HG03159 (cell line): Measurements from ENCODE around the gene MAPKBP1.
A peak's percentile ranks its signal among the peaks of the same experiment; 100 is the strongest.
"Not testable (repeated sequence)": the region's sequence is repeated elsewhere in the genome, so short reads cannot be mapped to it uniquely, and the experiment has no call there.

Experiments
- ATAC-seq: cut with Tn5 transposase; IDR thresholded peaks from one replicate; pipeline ENCODE4 v1.9.1; 2021; ENCODE audit warnings: mild to moderate bottlenecking, moderate library complexity; ENCODE audit not compliant: unreplicated experiment

MAPKBP1 gene

GRCh38 chr15:41824062-41824745 lies 49.9 kb downstream of the MAPKBP1 start:
- ATAC-seq = no peak

- no peak for ATAC-seq
Observed at GRCh38 chr15:41825145-41825544, 50.9 kb downstream of the MAPKBP1 start.

- no peak for ATAC-seq
Observed at GRCh38 chr15:41825572-41826535, 51.6 kb downstream of the MAPKBP1 start.

GRCh38 chr15:41827290-41827879 lies 53.1 kb downstream of the MAPKBP1 start:
- no peak for ATAC-seq

- ATAC-seq = peak; percentile 60
Observed at GRCh38 chr15:41827880-41828806, 53.9 kb downstream of the MAPKBP1 start, which contains the start of gene JMJD7. TSS of gene JMJD7 (plus strand) at chr15:41828092. CDS start at chr15:41828125, 33 bp downstream.

GRCh38 chr15:41828807-41829141 lies 54.5 kb downstream of the MAPKBP1 start:
- no peak for ATAC-seq

- ATAC-seq = no peak
Observed at GRCh38 chr15:41829959-41830646, 55.8 kb downstream of the MAPKBP1 start.

- ATAC-seq = not testable (repeated sequence)
Observed at GRCh38 chr15:41831291-41831690, 57.0 kb downstream of the MAPKBP1 start.

GRCh38 chr15:41832208-41832607 lies 57.9 kb downstream of the MAPKBP1 start:
- no peak for ATAC-seq

GRCh38 chr15:41832875-41833274 lies 58.6 kb downstream of the MAPKBP1 start:
- no peak for ATAC-seq

GRCh38 chr15:41834096-41834495 lies 59.8 kb downstream of the MAPKBP1 start:
- ATAC-seq = no peak

- ATAC-seq = no peak
Observed at GRCh38 chr15:41836073-41836472, 61.8 kb downstream of the MAPKBP1 start.

- no peak for ATAC-seq
Observed at GRCh38 chr15:41836713-41837454, 62.6 kb downstream of the MAPKBP1 start.

- ATAC-seq = no peak
Observed at GRCh38 chr15:41838400-41838897, 64.2 kb downstream of the MAPKBP1 start, which contains the start of gene PLA2G4B. TSS of gene PLA2G4B (plus strand) at chr15:41838847. CDS start at chr15:41838914, 67 bp downstream.

GRCh38 chr15:41839781-41840491 lies 65.7 kb downstream of the MAPKBP1 start:
- no peak for ATAC-seq

- no peak for ATAC-seq
Observed at GRCh38 chr15:41840673-41841072, 66.4 kb downstream of the MAPKBP1 start.

GRCh38 chr15:41841131-41841530 lies 66.8 kb downstream of the MAPKBP1 start:
- no peak for ATAC-seq

GRCh38 chr15:41842229-41842628 lies 67.9 kb downstream of the MAPKBP1 start:
- ATAC-seq = no peak
